Neural progenitor cell (in vitro differentiated cells): ENCODE measurements around the gene KLK6. TPM values are rescaled to one million over a fixed set of nuclear protein-coding genes. Genes with fewer than 3 reads are reported as not detected.
A peak's percentile ranks its signal among the peaks of the same experiment; 100 is the strongest.
"Not testable (repeated sequence)": the region's sequence is repeated elsewhere in the genome, so short reads cannot be mapped to it uniquely, and the experiment has no call there.

ENCODE experiments used
- DNase-seq: peaks from one replicate; pipeline ENCODE4 v3.0.0-alpha.2; 2016; ENCODE audit warnings: low spot score
- H2AFZ ChIP-seq: fragments of 200-600 bp; sonication (generic); replicated peaks from 2 replicates; pipeline ENCODE4 v1.6.1; 2016; ENCODE audit warnings: antibody characterized with exemption
- H3F3A ChIP-seq: fragments of 200-600 bp; sonication (generic); 2 replicates; pipeline ENCODE4 v1.6.1; 2016; ENCODE audit warnings: antibody characterized with exemption, low read depth
- H3K27ac ChIP-seq: fragments of 200-600 bp; sonication (generic); 2 replicates; pipeline ENCODE4 v1.5.1; 2016; ENCODE audit warnings: mild to moderate bottlenecking
- H3K27me3 ChIP-seq: fragments of 200-600 bp; sonication (generic); 2 replicates; pipeline ENCODE4 v1.6.1; 2016; ENCODE audit warnings: mild to moderate bottlenecking, moderate library complexity
- H3K36me3 ChIP-seq: fragments of 200-600 bp; sonication (generic); 2 replicates; pipeline ENCODE4 v1.5.1; 2016
- H3K4me1 ChIP-seq: fragments of 200-600 bp; sonication (generic); 2 replicates; pipeline ENCODE4 v1.6.1; 2016; ENCODE audit warnings: mixed run types
- H3K4me2 ChIP-seq: fragments of 200-600 bp; sonication (generic); 2 replicates; pipeline ENCODE4 v1.6.1; 2016
- H3K4me3 ChIP-seq: fragments of 200-600 bp; sonication (generic); 2 replicates; pipeline ENCODE4 v1.5.1; 2016
- H3K79me2 ChIP-seq: fragments of 200-600 bp; sonication (generic); 2 replicates; pipeline ENCODE4 v1.6.1; 2016; ENCODE audit warnings: low read depth
- H3K9ac ChIP-seq: fragments of 200-600 bp; sonication (generic); 2 replicates; pipeline ENCODE4 v1.6.1; 2016
- H3K9me3 ChIP-seq: fragments of 200-600 bp; sonication (generic); 2 replicates; pipeline ENCODE4 v1.5.1; 2016; ENCODE audit warnings: low read depth
- H4K20me1 ChIP-seq: fragments of 200-600 bp; sonication (generic); 2 replicates; pipeline ENCODE4 v1.6.1; 2016; ENCODE audit warnings: low read depth
- H3K27ac Mint-ChIP-seq: 3 replicates; pipeline ENCODE4 v1.8.0; 2021; ENCODE audit warnings: mixed read lengths
- H3K27me3 Mint-ChIP-seq: 2 replicates; pipeline ENCODE4 v1.8.0; 2022; ENCODE audit warnings: low read depth, mild to moderate bottlenecking, inconsistent platforms, moderate library complexity, mixed read lengths; ENCODE audit not compliant: insufficient read depth
- H3K36me3 Mint-ChIP-seq: 3 replicates; pipeline ENCODE4 v1.8.0; 2021; ENCODE audit warnings: mixed read lengths
- H3K4me1 Mint-ChIP-seq: 3 replicates; pipeline ENCODE4 v1.8.0; 2021; ENCODE audit warnings: mixed read lengths
- H3K4me3 Mint-ChIP-seq: 3 replicates; pipeline ENCODE4 v1.8.0; 2021; ENCODE audit warnings: mild to moderate bottlenecking, moderate library complexity, mixed read lengths
- H3K9me3 Mint-ChIP-seq: 3 replicates; pipeline ENCODE4 v1.8.0; 2020; ENCODE audit warnings: mixed read lengths
- EZH2 ChIP-seq: fragments of 200-600 bp; sonication (generic); IDR thresholded peaks from 2 replicates; pipeline ENCODE4 v1.6.1; 2017; ENCODE audit warnings: antibody characterized with exemption, mild to moderate bottlenecking, moderate library complexity
- EZH2phosphoT487 ChIP-seq: fragments of 200-600 bp; sonication (generic); IDR thresholded peaks from 2 replicates; pipeline ENCODE4 v1.6.1; 2017; ENCODE audit warnings: antibody characterized with exemption
- total RNA-seq: library from RNA; depleted of rRNA; stranded (reverse); fragments of >200 nt; gene quantifications from 2 replicates; pipeline ENCODE4 v1.2.3, GENCODE V29; 2015; ENCODE audit warnings: low replicate concordance
- TF ChIP-seq, protein P1 (sequence below): fragments of 200-600 bp; sonication (generic); IDR thresholded peaks from 2 replicates; pipeline ENCODE4 v1.5.1; 2017; ENCODE audit warnings: antibody characterized with exemption, mild to moderate bottlenecking

Gene KLK6
- total RNA-seq, 1 donor from 2014 or later = not detected

DNA sequence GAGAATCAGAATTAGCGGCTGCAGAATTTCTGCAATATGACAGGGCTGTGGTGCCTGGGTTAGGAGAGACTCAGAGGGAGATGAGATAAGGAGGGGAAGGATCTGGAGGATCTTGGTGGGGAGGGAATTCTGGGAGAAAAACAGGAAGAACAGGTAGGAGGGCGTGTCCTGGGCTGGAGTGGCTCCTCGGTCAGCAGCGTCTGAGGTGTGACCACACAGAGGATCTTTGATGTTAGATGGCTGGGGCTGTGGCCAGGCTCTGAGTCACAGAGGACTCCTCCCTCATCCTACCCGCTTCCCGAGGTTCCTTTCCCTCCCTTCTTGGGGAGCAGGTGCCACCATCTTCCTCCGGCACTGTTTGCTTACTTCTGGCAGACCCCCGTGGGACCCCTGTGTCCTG lies 6.4 kb upstream of the KLK6 start:
- H3K4me3 ChIP-seq = no peak overlapping the region
- no peak for DNase-seq
- H3K79me2 ChIP-seq = no peaks in the 10 kb centered on the region
- H3K36me3 ChIP-seq = no peaks in the 10 kb centered on the region
- no peak overlapping the region for H3K4me3 Mint-ChIP-seq
- H3F3A ChIP-seq = peaks cover 7% of the 10 kb centered on the region
- no peak overlapping the region for H3K4me2 ChIP-seq
- TF ChIP-seq, protein P1, sequence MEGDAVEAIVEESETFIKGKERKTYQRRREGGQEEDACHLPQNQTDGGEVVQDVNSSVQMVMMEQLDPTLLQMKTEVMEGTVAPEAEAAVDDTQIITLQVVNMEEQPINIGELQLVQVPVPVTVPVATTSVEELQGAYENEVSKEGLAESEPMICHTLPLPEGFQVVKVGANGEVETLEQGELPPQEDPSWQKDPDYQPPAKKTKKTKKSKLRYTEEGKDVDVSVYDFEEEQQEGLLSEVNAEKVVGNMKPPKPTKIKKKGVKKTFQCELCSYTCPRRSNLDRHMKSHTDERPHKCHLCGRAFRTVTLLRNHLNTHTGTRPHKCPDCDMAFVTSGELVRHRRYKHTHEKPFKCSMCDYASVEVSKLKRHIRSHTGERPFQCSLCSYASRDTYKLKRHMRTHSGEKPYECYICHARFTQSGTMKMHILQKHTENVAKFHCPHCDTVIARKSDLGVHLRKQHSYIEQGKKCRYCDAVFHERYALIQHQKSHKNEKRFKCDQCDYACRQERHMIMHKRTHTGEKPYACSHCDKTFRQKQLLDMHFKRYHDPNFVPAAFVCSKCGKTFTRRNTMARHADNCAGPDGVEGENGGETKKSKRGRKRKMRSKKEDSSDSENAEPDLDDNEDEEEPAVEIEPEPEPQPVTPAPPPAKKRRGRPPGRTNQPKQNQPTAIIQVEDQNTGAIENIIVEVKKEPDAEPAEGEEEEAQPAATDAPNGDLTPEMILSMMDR = no peak
- no peak for TF ChIP-seq EZH2
- no peak for TF ChIP-seq EZH2phosphoT487
- H3K27me3 ChIP-seq = peaks cover under 1% of the 10 kb centered on the region
- peaks cover 30% of the 10 kb centered on the region for H3K4me1 Mint-ChIP-seq
- H3K36me3 Mint-ChIP-seq = no peaks in the 10 kb centered on the region
- H3K27ac Mint-ChIP-seq = no peak overlapping the region
- peaks cover 16% of the 10 kb centered on the region for H3K27me3 Mint-ChIP-seq
- H3K9me3 ChIP-seq = no peaks in the 10 kb centered on the region
- H3K4me1 ChIP-seq = peaks cover 3% of the 10 kb centered on the region
- H2AFZ ChIP-seq = no peak overlapping the region
- no peaks in the 10 kb centered on the region for H4K20me1 ChIP-seq
- H3K9me3 Mint-ChIP-seq = peaks cover 2% of the 10 kb centered on the region
- H3K9ac ChIP-seq = no peak overlapping the region
- H3K27ac ChIP-seq = no peak overlapping the region

DNA sequence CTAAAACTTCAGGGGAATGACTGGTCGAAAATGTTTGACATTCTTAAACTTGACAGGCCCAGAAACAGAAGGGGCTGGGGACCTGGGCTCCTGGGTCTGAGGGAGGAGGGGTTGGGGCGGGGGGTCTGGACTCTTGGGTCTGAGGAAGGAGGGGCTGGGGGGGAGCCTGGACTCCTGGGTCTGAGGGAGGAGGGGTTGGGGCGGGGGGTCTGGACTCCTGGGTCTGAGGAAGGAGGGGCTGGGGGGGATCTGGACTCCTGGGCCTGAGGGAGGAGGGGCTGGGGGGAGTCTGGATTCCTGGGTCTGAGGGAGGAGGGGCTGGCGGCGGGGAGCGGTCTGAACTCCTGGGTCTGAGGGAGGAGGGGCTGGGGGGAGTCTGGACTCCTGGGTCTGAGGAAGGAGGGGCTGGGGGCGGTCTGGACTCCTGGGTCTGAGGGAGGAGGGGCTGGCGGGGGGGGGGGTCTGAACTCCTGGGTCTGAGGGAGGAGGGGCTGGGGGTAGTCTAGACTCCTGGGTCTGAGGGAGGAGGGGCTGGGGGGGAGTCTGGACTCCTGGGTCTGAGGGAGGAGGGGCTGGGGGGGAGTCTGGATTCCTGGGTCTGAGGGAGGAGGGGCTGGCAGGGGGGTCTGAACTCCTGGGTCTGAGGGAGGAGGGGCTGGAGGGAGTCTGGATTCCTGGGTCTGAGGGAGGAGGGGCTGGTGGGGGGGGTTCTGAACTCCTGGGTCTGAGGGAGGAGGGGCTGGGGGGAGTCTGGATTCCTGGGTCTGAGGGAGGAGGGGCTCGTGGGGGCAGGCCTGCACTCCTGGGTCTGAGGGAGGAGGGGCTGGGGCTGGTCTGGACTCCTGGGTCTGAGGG lies 5.5 kb upstream of the KLK6 start:
- peaks cover 3% of the 10 kb centered on the region for H3K4me1 ChIP-seq
- H3K27ac Mint-ChIP-seq = peak overlapping the region; percentile 43
- H3K27me3 Mint-ChIP-seq = peaks cover 16% of the 10 kb centered on the region
- H3K36me3 ChIP-seq = no peaks in the 10 kb centered on the region
- H3F3A ChIP-seq = peaks cover 7% of the 10 kb centered on the region
- no peak overlapping the region for H2AFZ ChIP-seq
- no peaks in the 10 kb centered on the region for H3K27me3 ChIP-seq
- no peak overlapping the region for H3K27ac ChIP-seq
- no peak overlapping the region for H3K4me2 ChIP-seq
- TF ChIP-seq EZH2phosphoT487 (no peak), EZH2 (no peak)
- TF ChIP-seq, protein P1 = no peak
- no peaks in the 10 kb centered on the region for H3K79me2 ChIP-seq
- H3K9me3 Mint-ChIP-seq = peaks cover 2% of the 10 kb centered on the region
- H3K4me3 ChIP-seq = no peak overlapping the region
- DNase-seq = peak; percentile 34
- no peak overlapping the region for H3K4me3 Mint-ChIP-seq
- no peaks in the 10 kb centered on the region for H3K36me3 Mint-ChIP-seq
- no peak overlapping the region for H3K9ac ChIP-seq
- no peaks in the 10 kb centered on the region for H3K9me3 ChIP-seq
- no peaks in the 10 kb centered on the region for H4K20me1 ChIP-seq
- peaks cover 30% of the 10 kb centered on the region for H3K4me1 Mint-ChIP-seq

DNA sequence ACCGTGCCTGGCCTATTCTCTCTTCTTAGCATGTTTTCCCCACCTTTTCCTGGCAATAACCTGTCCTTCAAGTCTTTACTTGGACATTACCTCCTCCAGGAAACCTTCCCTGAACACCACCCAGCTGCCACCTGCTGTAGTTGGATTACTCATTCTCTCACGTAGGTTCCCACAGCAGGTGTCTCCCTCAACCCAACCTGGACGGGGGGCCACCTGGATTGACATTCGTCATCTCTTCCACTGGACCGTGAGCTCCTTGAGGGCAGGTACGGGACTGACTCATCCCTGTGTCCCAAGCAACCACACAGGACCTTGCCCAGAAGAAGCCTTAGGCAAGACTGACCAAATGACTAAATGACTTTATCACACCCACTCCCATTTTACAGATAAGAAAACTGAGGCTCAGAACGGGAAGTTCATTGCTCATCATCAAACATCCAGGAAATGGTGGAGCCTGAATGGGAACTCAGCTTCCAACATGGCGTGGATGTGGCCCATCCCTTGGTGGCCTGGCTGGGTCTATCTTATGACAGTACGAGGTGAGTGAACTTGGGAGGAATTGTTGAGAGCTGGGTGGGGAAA lies 3.5 kb upstream of the KLK6 start:
- no peak overlapping the region for H3K4me3 ChIP-seq
- peaks cover 20% of the 10 kb centered on the region for H3K4me1 Mint-ChIP-seq
- no peak overlapping the region for H3K27ac ChIP-seq
- H3K36me3 ChIP-seq = no peaks in the 10 kb centered on the region
- no peaks in the 10 kb centered on the region for H3K36me3 Mint-ChIP-seq
- no peaks in the 10 kb centered on the region for H3K4me1 ChIP-seq
- no peak overlapping the region for H3K9ac ChIP-seq
- no peaks in the 10 kb centered on the region for H3K27me3 ChIP-seq
- no peaks in the 10 kb centered on the region for H3K79me2 ChIP-seq
- peaks cover 2% of the 10 kb centered on the region for H3K9me3 Mint-ChIP-seq
- no peak overlapping the region for H2AFZ ChIP-seq
- H3F3A ChIP-seq = peaks cover 7% of the 10 kb centered on the region
- no peak for TF ChIP-seq EZH2phosphoT487
- TF ChIP-seq EZH2 = no peak
- TF ChIP-seq, protein P1 = no peak
- no peak overlapping the region for H3K4me3 Mint-ChIP-seq
- no peak for DNase-seq
- H4K20me1 ChIP-seq = no peaks in the 10 kb centered on the region
- H3K27ac Mint-ChIP-seq = no peak overlapping the region
- peaks cover 16% of the 10 kb centered on the region for H3K27me3 Mint-ChIP-seq
- H3K9me3 ChIP-seq = no peaks in the 10 kb centered on the region
- no peak overlapping the region for H3K4me2 ChIP-seq

DNA sequence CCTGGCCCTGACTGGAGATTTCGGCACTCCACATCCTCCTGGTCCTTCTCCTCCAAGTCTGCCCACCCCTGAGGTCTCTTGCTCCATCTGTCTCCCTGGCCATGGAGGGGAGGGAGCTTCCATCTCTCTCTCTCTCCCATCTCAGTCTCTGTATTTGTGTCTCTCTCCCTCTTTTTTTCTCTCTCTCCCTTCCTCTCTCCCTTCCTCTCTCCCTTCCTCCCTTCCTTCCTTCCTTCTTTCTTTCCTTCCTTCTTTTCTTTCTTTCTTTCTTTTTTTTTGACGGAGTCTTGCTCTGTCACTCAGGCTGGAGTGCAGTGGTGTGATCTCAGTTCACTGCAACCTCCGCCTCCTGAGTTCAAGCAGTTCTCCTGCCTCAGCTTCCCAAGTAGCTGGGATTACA lies 419 bp upstream of the KLK6 start:
- DNase-seq, H3K36me3 ChIP-seq, H3K27ac Mint-ChIP-seq, H3K9me3 Mint-ChIP-seq, H3K9me3 ChIP-seq, H3K4me1 Mint-ChIP-seq, H3K4me2 ChIP-seq, H3K9ac ChIP-seq, H3K36me3 Mint-ChIP-seq, H3K4me1 ChIP-seq, H3K4me3 ChIP-seq, H2AFZ ChIP-seq, H4K20me1 ChIP-seq, H3F3A ChIP-seq, H3K27ac ChIP-seq, H3K79me2 ChIP-seq, H3K4me3 Mint-ChIP-seq, H3K27me3 ChIP-seq: not testable (repeated sequence)
- H3K27me3 Mint-ChIP-seq = peaks cover 17% of the 10 kb centered on the region
